Stomach (tissue), 9 donors: ENCODE measurements around the gene MASP1. TPM values are rescaled to one million over a fixed set of nuclear protein-coding genes. Genes with fewer than 3 reads are reported as not detected.

Experiments used
- DNase-seq, 2 donors: peaks; one replicate each; pipeline versions ENCODE4 v3.0.0 to v3.0.0-alpha.2; 2013 to 2019
- H3K27ac ChIP-seq, 5 donors: fragments of 200-600 bp in 4 of 5; sonication (generic) in 4 of 5; one replicate each; pipeline ENCODE4 v1.5.1; 2013 to 2019; ENCODE audit warnings: mild to moderate bottlenecking in 1 of 5, moderate library complexity in 1 of 5
- H3K27me3 ChIP-seq, 3 donors: fragments of 200-600 bp; sonication (generic); one replicate each; pipeline ENCODE4 v1.5.1; 2017 to 2019; ENCODE audit warnings: mixed run types in 1 of 3
- H3K36me3 ChIP-seq, 4 donors: fragments of 200-600 bp; sonication (generic); 1 replicate in 3 of 4; 2 replicates in 1 of 4; pipeline ENCODE4 v1.5.1; 2016 to 2019
- H3K4me1 ChIP-seq, 4 donors: fragments of 200-600 bp; sonication (generic); one replicate each; pipeline ENCODE4 v1.5.1; 2016 to 2019
- H3K4me3 ChIP-seq, 4 donors: fragments of 200-600 bp; sonication (generic) in 3 of 4; one replicate each; pipeline ENCODE4 v1.5.1; 2016 to 2019; ENCODE audit warnings: mild to moderate bottlenecking in 1 of 4
- H3K9me3 ChIP-seq, 4 donors: fragments of 200-600 bp; sonication (generic); one replicate each; pipeline ENCODE4 v1.5.1; 2016 to 2019
- CTCF ChIP-seq, 7 experiments: fragments of 450-650 bp in 4 of 7; fragments of 200-600 bp in 3 of 7; sonication (generic) in 3 of 7; IDR thresholded peaks; one replicate each; pipeline ENCODE4 v1.5.1; 2016 to 2019; ENCODE audit warnings: antibody characterized with exemption in 7 of 7, control low read depth in 2 of 7, mild to moderate bottlenecking in 1 of 7
- EP300 ChIP-seq: sonication (generic); formaldehyde crosslinking; IDR thresholded peaks from one replicate; pipeline ENCODE4 v1.6.1; 2017; ENCODE audit warnings: antibody characterized with exemption
- POLR2A ChIP-seq, 4 donors: fragments of 450-650 bp; IDR thresholded peaks; one replicate each; pipeline ENCODE4 v1.6.1; 2016; ENCODE audit warnings: antibody characterized with exemption in 4 of 4, control low read depth in 2 of 4, mild to moderate bottlenecking in 1 of 4, moderate library complexity in 1 of 4
- POLR2AphosphoS5 ChIP-seq, 3 donors: sonication (generic); formaldehyde crosslinking; IDR thresholded peaks; one replicate each; pipeline ENCODE4 v1.6.1; 2016; ENCODE audit warnings: antibody characterized with exemption in 3 of 3
- WGBS, 5 donors: extraction: QIAGEN DNeasy Blood & Tissue Kit in 3 of 5; methylation state at CpG; one replicate each; pipeline versions ENCODE4 v1.1.5 to v1.1.7; 2013 to 2018; 5-methylcytosine and 5-hydroxymethylcytosine counted together
- intact Hi-C: fragments of 100-400 bp; cut with DNase I; formaldehyde crosslinking; loops from one replicate; pipeline ENCODE4 v1.15.1; 2023; ENCODE audit warnings: low total_unique reads
- polyA plus RNA-seq, 3 donors: library from polyadenylated mRNA; stranded (reverse); fragments of 200-250 nt; gene quantifications; one replicate each; pipeline ENCODE4 v1.2.3, GENCODE V29; 2013
- total RNA-seq, 5 donors: library from RNA; depleted of rRNA; stranded (reverse); fragments of >200 nt; gene quantifications; one replicate each; pipeline versions ENCODE4 v1.1.0 to v1.2.3, GENCODE V29; 2014 to 2016
- donor health status: healthy with polysubstance abuse.
- donor health status: Bipolar disorder and iron deficiency.
- donor health status: healthy.

Gene MASP1
- total and polyA plus RNA-seq, 8 donors: 0.15 to 2.9 (median 0.70) TPM; not detected in 2

- DNase-seq: no peak
- intact Hi-C loops: no loop called here
- no peaks in the 10 kb centered on the region for H3K27me3 ChIP-seq
- 68 to 84% (median 76%) methylated on average over 2 of the region's 2 CpGs for WGBS, 5 donors
- H3K4me1 ChIP-seq: no peaks in the 10 kb centered on the region
- no peaks in the 10 kb centered on the region for H3K36me3 ChIP-seq
- H3K27ac ChIP-seq: no peak overlapping the region
- TF ChIP-seq CTCF (IDR thresholded peaks at IDR 0.05): no peak
- no peak for TF ChIP-seq EP300
- no peak for TF ChIP-seq POLR2A (IDR thresholded peaks at IDR 0.05)
- no peak for TF ChIP-seq POLR2AphosphoS5 (IDR thresholded peaks at IDR 0.05)
- no peak overlapping the region for H3K4me3 ChIP-seq
- peaks cover 3 to 18% (median 10%) of the 10 kb centered on the region in 4 donors for H3K9me3 ChIP-seq
Measured at GRCh38 chr3:187271582-187271981, 20.0 kb downstream of the MASP1 start.

GRCh38 chr3:187269486-187269885 is 22.1 kb downstream of the MASP1 start:
- intact Hi-C loops: no loop called here
- Histone ChIP-seq H3K9me3 (peaks cover 3 to 18% (median 10%) of the 10 kb centered on the region in 4 donors), H3K27me3 (no peaks in the 10 kb centered on the region), H3K4me1 (peaks cover 4 to 12% (median 9%) of the 10 kb centered on the region in 4 donors), H3K36me3 (no peaks in the 10 kb centered on the region), H3K4me3 (no peak overlapping the region), H3K27ac (no peak overlapping the region)
- TF ChIP-seq POLR2AphosphoS5 (IDR thresholded peaks at IDR 0.05) (no peak), EP300 (no peak), CTCF (IDR thresholded peaks at IDR 0.05) (no peak), POLR2A (IDR thresholded peaks at IDR 0.05) (no peak)
- no peak for DNase-seq

- peaks cover 3 to 18% (median 10%) of the 10 kb centered on the region in 4 donors for H3K9me3 ChIP-seq
- 83 to 87% (median 83%) methylated on average over 3 of the region's 3 CpGs for WGBS, 5 donors
- no peak overlapping the region for H3K4me3 ChIP-seq
- peaks cover 12 to 32% (median 24%) of the 10 kb centered on the region in 4 donors for H3K4me1 ChIP-seq
- no peak for TF ChIP-seq POLR2AphosphoS5 (IDR thresholded peaks at IDR 0.05)
- TF ChIP-seq CTCF (IDR thresholded peaks at IDR 0.05): no peak
- TF ChIP-seq POLR2A (IDR thresholded peaks at IDR 0.05): no peak
- no peak for TF ChIP-seq EP300
- DNase-seq: no peak
- intact Hi-C loops: no loop called here
- no peaks in the 10 kb centered on the region for H3K27me3 ChIP-seq
- no peaks in the 10 kb centered on the region for H3K36me3 ChIP-seq
- H3K27ac ChIP-seq: no peak overlapping the region
Measured at GRCh38 chr3:187267306-187267705, 24.2 kb downstream of the MASP1 start.

- intact Hi-C loops: no loop called here
- TF ChIP-seq POLR2AphosphoS5 (IDR thresholded peaks at IDR 0.05): no peak
- TF ChIP-seq CTCF (IDR thresholded peaks at IDR 0.05): no peak
- Histone ChIP-seq H3K4me3 (no peak overlapping the region), H3K27ac (no peak overlapping the region), H3K36me3 (no peaks in the 10 kb centered on the region), H3K4me1 (peaks cover 12 to 32% (median 24%) of the 10 kb centered on the region in 4 donors), H3K27me3 (no peaks in the 10 kb centered on the region), H3K9me3 (peaks cover 3 to 18% (median 10%) of the 10 kb centered on the region in 4 donors)
- WGBS, 5 donors: 92 to 100% (median 94%) methylated on average over 1 of the region's 1 CpG
- DNase-seq: no peak
Measured at GRCh38 chr3:187266691-187267090, 24.8 kb downstream of the MASP1 start.
